ENCODE results near the gene KRTAP9-7.
A peak's percentile ranks its signal among the peaks of the same experiment; 100 is the strongest.

The KRTAP9-7 gene

GRCh38 chr17:41311111-41311510 is 35.6 kb downstream of the KRTAP9-7 start:
- no peak overlapping the region for H3K4me3 ChIP-seq (ENCODE audit: control insufficient read depth, low read depth, low read length)
- TF ChIP-seq CTCF (IDR thresholded peaks at IDR 0.05; ENCODE audit: control insufficient read depth, insufficient read depth, low read depth, low read length, missing control alignments): no peak
- no peak for DNase-seq (ENCODE audit: low read depth)

GRCh38 chr17:41315204-41315794 is 39.8 kb downstream of the KRTAP9-7 start, which contains the start of gene KRTAP17-1:
Gene KRTAP17-1 (minus strand): TSS chr17:41315710. CDS start chr17:41315650, 60 bp downstream.
- TF ChIP-seq CTCF (IDR thresholded peaks at IDR 0.05; ENCODE audit: control insufficient read depth, insufficient read depth, low read depth, low read length, missing control alignments): no peak
- no peak for DNase-seq (ENCODE audit: low read depth)

GRCh38 chr17:41315814-41316445 is 40.4 kb downstream of the KRTAP9-7 start:
- TF ChIP-seq CTCF (IDR thresholded peaks at IDR 0.05; ENCODE audit: control insufficient read depth, insufficient read depth, low read depth, low read length, missing control alignments): no peak
- DNase-seq (ENCODE audit: low read depth): no peak
- H3K4me3 ChIP-seq (ENCODE audit: control insufficient read depth, low read depth, low read length): no peak overlapping the region

More at GRCh38 chr17:41315204-41315794, 39.8 kb downstream of the KRTAP9-7 start, which contains the start of gene KRTAP17-1:
- no peak within 1 kb of the TSS for H3K4me3 ChIP-seq (ENCODE audit: control insufficient read depth, low read depth, low read length)

GRCh38 chr17:41318231-41318630 is 42.7 kb downstream of the KRTAP9-7 start:
- TF ChIP-seq CTCF (IDR thresholded peaks at IDR 0.05; ENCODE audit: control insufficient read depth, insufficient read depth, low read depth, low read length, missing control alignments): no peak
- H3K4me3 ChIP-seq (ENCODE audit: control insufficient read depth, low read depth, low read length): no peak overlapping the region
- no peak for DNase-seq (ENCODE audit: low read depth)

GRCh38 chr17:41322094-41322902 is 46.8 kb downstream of the KRTAP9-7 start:
- no peak overlapping the region for H3K4me3 ChIP-seq (ENCODE audit: control insufficient read depth, low read depth, low read length)
- TF ChIP-seq CTCF (IDR thresholded peaks at IDR 0.05; ENCODE audit: control insufficient read depth, insufficient read depth, low read depth, low read length, missing control alignments): peak; percentile 82
- DNase-seq (ENCODE audit: low read depth): peak; percentile 68
